ENCODE results near the gene SEMA7A. TPM values are rescaled to one million over a fixed set of nuclear protein-coding genes. Genes with fewer than 3 reads are reported as not detected.

The SEMA7A gene
- total RNA-seq, 4 donors from 2014 or later, result 0.20 to 5.6 (median 3.1) TPM

DNA sequence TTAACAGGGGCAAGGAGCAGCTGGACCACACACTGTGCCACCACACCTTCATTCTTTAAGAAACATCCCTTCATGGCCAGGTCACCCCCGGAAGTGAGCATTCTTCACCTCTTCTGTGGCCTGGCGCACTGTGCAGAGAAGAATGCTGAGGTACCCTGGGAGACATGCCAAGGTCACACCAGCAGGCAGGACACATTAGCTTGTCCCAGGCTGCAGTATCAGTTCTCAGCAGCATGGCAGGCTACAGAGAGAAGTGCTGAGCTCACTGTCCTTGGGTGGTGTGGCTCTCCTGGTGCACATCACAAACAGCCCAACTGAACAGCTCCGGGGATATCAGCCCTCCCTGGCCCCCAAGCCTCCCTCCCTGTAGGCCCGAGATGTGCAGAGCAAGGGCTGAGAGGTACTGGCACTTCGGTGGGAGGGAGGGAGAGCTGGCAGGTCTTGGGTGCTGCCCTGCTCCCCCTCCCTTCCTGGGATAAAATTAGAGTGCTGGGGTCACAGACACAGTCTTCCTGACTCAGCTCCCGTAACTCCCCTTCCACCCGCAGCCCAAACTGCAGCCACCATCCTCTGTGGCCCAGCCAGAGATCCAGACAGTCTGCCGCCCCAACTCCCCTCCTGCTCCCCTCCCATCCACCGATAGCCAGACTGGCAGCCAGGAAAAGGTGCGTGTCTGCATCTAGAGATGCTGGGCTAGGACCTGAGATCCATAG lies 13.4 kb downstream of the SEMA7A start:
- Histone ChIP-seq H3K36me3 (no peaks in the 10 kb centered on the region), H3K4me1 (no peaks in the 10 kb centered on the region), H3K4me3 (no peak overlapping the region), H3K27me3 (no peaks in the 10 kb centered on the region), H3K9me3 (no peaks in the 10 kb centered on the region), H3K27ac (no peak overlapping the region)
- 68 to 79% methylated on average over 5 to 10 of the region's 10 CpGs for WGBS, 2 donors (ENCODE audit: low coverage in 1 of 2)
- intact Hi-C loops (cut with DNase I; ENCODE audit: low total_unique reads), result no loop called here
- in situ Hi-C loops (cut with MboI; ENCODE audit: low pct_ligation_motif_present in 1 of 4, low pct_unique_long_range_greater_than_20kb in 1 of 4, low sequenced_read_pairs in 3 of 4), result no loop called here
- TF ChIP-seq POLR2AphosphoS5 (IDR thresholded peaks at IDR 0.05) (no peak), POLR2A (IDR thresholded peaks at IDR 0.05) (no peak), EP300 (IDR thresholded peaks at IDR 0.05; ENCODE audit: low read depth) (no peak)
- TF ChIP-seq, protein P1, sequence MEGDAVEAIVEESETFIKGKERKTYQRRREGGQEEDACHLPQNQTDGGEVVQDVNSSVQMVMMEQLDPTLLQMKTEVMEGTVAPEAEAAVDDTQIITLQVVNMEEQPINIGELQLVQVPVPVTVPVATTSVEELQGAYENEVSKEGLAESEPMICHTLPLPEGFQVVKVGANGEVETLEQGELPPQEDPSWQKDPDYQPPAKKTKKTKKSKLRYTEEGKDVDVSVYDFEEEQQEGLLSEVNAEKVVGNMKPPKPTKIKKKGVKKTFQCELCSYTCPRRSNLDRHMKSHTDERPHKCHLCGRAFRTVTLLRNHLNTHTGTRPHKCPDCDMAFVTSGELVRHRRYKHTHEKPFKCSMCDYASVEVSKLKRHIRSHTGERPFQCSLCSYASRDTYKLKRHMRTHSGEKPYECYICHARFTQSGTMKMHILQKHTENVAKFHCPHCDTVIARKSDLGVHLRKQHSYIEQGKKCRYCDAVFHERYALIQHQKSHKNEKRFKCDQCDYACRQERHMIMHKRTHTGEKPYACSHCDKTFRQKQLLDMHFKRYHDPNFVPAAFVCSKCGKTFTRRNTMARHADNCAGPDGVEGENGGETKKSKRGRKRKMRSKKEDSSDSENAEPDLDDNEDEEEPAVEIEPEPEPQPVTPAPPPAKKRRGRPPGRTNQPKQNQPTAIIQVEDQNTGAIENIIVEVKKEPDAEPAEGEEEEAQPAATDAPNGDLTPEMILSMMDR (IDR thresholded peaks at IDR 0.05), result no peak
- no peak for DNase-seq

DNA sequence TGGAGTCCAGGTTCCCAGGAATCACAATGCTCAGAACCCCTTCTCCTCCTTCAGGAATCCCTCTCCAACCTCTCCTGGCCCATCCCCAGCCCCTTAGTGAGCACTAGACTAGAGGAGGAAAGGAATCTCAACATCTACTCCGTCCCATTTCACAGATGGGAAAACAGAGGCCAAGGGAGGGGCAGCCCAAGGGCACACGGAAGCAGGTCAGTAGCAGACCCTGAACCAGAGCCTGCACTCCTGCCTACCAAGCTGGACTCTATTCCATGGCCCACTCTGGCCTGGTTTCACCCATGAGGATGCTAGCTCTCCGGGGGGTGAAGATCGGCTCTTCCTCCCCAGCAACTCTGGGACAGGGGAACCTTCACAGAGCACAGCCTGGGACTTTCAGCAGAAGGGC lies 14.3 kb downstream of the SEMA7A start:
- TF ChIP-seq POLR2A (IDR thresholded peaks at IDR 0.05) (no peak), EP300 (IDR thresholded peaks at IDR 0.05; ENCODE audit: low read depth) (no peak), POLR2AphosphoS5 (IDR thresholded peaks at IDR 0.05) (no peak)
- TF ChIP-seq, protein P1 (IDR thresholded peaks at IDR 0.05), result no peak
- H3K9me3 ChIP-seq, result no peaks in the 10 kb centered on the region
- no peak overlapping the region for H3K4me3 ChIP-seq
- no peak overlapping the region for H3K27ac ChIP-seq
- in situ Hi-C loops (cut with MboI; ENCODE audit: low pct_ligation_motif_present in 1 of 4, low pct_unique_long_range_greater_than_20kb in 1 of 4, low sequenced_read_pairs in 3 of 4), result no loop called here
- no peak for DNase-seq
- WGBS, 2 donors (ENCODE audit: low coverage in 1 of 2), result 94% methylated on average over 4 of the region's 4 CpGs; no CpG with 5 or more reads in 1 of the 2 donors
- intact Hi-C loops (cut with DNase I; ENCODE audit: low total_unique reads), result no loop called here
- no peaks in the 10 kb centered on the region for H3K27me3 ChIP-seq
- H3K36me3 ChIP-seq, result no peaks in the 10 kb centered on the region
- H3K4me1 ChIP-seq, result no peaks in the 10 kb centered on the region

DNA sequence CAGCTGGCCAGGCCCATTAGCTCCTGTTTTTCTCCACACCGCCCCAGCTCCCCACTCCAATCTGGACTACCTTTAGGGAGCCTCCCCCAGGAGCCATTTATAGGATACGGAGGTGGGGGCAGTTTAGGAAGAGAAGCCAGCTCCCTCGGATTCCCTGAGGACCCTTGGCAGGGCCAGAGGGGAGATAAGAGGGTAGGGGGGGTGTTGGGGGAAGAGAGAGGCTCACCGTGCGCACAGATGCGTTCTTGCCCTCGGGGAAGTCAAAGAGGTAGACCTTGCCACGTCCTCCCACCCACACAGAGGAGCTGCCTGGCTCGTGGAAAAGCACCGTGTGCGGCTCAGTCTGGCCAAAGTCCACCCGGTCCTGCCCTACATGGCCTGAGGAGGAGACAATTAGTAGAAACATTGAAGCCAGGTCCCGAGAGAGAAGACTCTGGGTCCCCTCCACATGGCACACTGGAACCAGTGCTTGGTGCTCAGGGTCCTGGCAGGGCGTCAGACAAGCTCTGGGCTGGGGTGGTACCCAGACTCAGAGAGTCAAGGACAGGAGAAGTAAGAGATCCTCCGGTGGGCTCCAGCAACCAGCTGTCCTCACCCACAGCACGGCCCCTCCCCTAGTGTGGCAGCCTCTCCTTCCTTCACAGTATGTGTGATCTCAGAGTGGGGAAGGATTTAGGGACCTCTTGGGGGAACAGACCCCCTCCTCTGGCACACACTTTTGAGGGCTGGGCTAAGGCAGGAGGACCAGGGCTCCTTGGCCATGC lies 15.0 kb downstream of the SEMA7A start:
- Histone ChIP-seq H3K4me3 (no peak overlapping the region), H3K27ac (no peak overlapping the region), H3K9me3 (no peaks in the 10 kb centered on the region), H3K4me1 (no peaks in the 10 kb centered on the region), H3K27me3 (no peaks in the 10 kb centered on the region), H3K36me3 (no peaks in the 10 kb centered on the region)
- intact Hi-C loops (cut with DNase I; ENCODE audit: low total_unique reads), result no loop called here
- WGBS, 2 donors (ENCODE audit: low coverage in 1 of 2), result 61 to 76% methylated on average over 5 to 16 of the region's 16 CpGs
- TF ChIP-seq, protein P1 (IDR thresholded peaks at IDR 0.05), result no peak
- TF ChIP-seq EP300 (IDR thresholded peaks at IDR 0.05; ENCODE audit: low read depth) (no peak), POLR2A (IDR thresholded peaks at IDR 0.05) (no peak), POLR2AphosphoS5 (IDR thresholded peaks at IDR 0.05) (no peak)
- in situ Hi-C loops (cut with MboI; ENCODE audit: low pct_ligation_motif_present in 1 of 4, low pct_unique_long_range_greater_than_20kb in 1 of 4, low sequenced_read_pairs in 3 of 4), result no loop called here
- no peak for DNase-seq

DNA sequence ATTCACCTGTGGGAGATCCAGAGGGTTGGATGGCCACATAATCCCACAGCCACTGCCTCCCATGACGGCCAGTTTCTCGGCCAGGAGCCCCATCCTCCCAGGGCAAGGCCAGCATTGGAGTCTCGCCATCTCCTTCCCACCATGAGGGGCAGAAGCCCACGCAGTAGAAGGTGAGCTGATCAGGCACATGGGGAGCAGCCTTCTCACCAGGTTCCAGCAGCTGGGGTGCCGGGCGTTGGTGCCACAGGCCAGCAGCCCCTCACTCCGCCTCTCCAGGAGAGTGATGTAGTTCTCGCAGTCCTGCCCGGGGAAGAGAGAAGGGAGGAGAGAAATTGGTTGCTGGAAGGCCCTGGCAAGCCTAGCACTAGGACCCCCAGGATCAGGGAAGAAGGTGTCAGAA lies 16.1 kb downstream of the SEMA7A start:
- TF ChIP-seq, protein P1 (IDR thresholded peaks at IDR 0.05), result no peak
- TF ChIP-seq EP300 (IDR thresholded peaks at IDR 0.05; ENCODE audit: low read depth), result no peak
- no peak for TF ChIP-seq POLR2AphosphoS5 (IDR thresholded peaks at IDR 0.05)
- no peak for TF ChIP-seq POLR2A (IDR thresholded peaks at IDR 0.05)

More for the DNA sequence above, 16.1 kb downstream of the SEMA7A start:
- in situ Hi-C loops (cut with MboI; ENCODE audit: low pct_ligation_motif_present in 1 of 4, low pct_unique_long_range_greater_than_20kb in 1 of 4, low sequenced_read_pairs in 3 of 4), result no loop called here
- H3K27ac ChIP-seq, result no peak overlapping the region
- no peaks in the 10 kb centered on the region for H3K9me3 ChIP-seq
- H3K4me3 ChIP-seq, result no peak overlapping the region
- intact Hi-C loops (cut with DNase I; ENCODE audit: low total_unique reads), result no loop called here
- no peaks in the 10 kb centered on the region for H3K4me1 ChIP-seq
- no peaks in the 10 kb centered on the region for H3K36me3 ChIP-seq
- no peaks in the 10 kb centered on the region for H3K27me3 ChIP-seq
- DNase-seq, result no peak
- WGBS, 2 donors (ENCODE audit: low coverage in 1 of 2), result 95% methylated on average over 9 of the region's 9 CpGs; no CpG with 5 or more reads in 1 of the 2 donors

Measured in transverse colon (tissue), 4 donors.